ENCODE results near the gene C10orf67.

The C10orf67 gene

GRCh38 chr10:23174074-23174976, 170.3 kb downstream of the C10orf67 start:
- DNase-seq (ENCODE audit: low read depth, low spot score), result no peak

GRCh38 chr10:23173214-23174073, 171.2 kb downstream of the C10orf67 start:
- DNase-seq (ENCODE audit: low read depth, low spot score), result no peak

- no peak for DNase-seq (ENCODE audit: low read depth, low spot score)
Observed at GRCh38 chr10:23172429-23173213, 172.0 kb downstream of the C10orf67 start.

- no peak for DNase-seq (ENCODE audit: low read depth, low spot score)
Observed at GRCh38 chr10:23171232-23171876, 173.2 kb downstream of the C10orf67 start.

- DNase-seq (ENCODE audit: low read depth, low spot score), result peak; percentile 13
Observed at GRCh38 chr10:23158370-23158769, 186.2 kb downstream of the C10orf67 start.

- no peak for DNase-seq (ENCODE audit: low read depth, low spot score)
Observed at GRCh38 chr10:23157691-23158369, 186.8 kb downstream of the C10orf67 start.

GRCh38 chr10:23157239-23157681, 187.3 kb downstream of the C10orf67 start:
- DNase-seq (ENCODE audit: low read depth, low spot score), result no peak

GRCh38 chr10:23156447-23157150, 188.0 kb downstream of the C10orf67 start:
- DNase-seq (ENCODE audit: low read depth, low spot score), result no peak

- DNase-seq (ENCODE audit: low read depth, low spot score), result no peak
Observed at GRCh38 chr10:23155169-23155568, 189.4 kb downstream of the C10orf67 start.

Measured in smooth muscle cell of the brain vasculature (primary cell).